GM21529 (cell line): ENCODE measurements around the gene RAB21.

Source experiments
- ATAC-seq: cut with Tn5 transposase; IDR thresholded peaks from one replicate; pipeline ENCODE4 v1.9.1; 2021; ENCODE audit not compliant: unreplicated experiment

RAB21 gene, protein sequence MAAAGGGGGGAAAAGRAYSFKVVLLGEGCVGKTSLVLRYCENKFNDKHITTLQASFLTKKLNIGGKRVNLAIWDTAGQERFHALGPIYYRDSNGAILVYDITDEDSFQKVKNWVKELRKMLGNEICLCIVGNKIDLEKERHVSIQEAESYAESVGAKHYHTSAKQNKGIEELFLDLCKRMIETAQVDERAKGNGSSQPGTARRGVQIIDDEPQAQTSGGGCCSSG

DNA sequence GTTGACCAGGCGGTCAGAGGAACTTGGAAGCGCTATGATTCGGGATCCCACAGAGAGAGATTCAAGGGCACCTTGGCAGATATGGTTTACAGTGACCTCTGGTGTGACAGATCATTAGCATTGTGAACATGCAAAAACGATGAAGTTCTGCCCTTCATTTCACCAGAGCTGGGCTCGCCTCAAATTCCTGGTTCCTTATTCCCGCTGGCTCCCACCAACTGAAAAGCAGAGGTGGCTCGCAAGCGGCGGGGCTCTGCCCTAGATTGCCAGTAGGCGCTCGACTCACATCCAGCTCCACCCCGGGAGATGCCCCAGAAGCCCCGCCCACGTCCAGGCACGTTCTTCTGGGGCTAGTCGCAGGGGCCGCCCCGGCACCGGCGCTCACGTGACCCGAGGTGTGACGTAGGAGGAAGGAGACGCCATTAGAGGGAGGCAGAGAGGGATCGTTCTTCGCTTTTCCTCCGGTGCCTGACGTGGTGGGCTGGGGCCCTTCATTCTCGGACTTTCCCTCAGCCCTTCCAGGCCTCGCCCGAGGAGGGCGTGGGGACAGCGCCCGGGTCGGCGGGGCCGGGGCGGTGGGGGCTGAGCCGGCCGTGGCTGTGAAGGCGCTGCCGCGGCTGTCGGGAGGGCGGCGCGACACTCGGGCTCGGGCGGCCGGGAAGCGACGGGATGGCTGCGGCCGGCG is at the start of gene RAB21:
RAB21 (plus strand) TSS at position 403 of the 685 bp plus-strand sequence; CDS start at position 670, 267 bp downstream.
- ATAC-seq, result peak; percentile 94

DNA sequence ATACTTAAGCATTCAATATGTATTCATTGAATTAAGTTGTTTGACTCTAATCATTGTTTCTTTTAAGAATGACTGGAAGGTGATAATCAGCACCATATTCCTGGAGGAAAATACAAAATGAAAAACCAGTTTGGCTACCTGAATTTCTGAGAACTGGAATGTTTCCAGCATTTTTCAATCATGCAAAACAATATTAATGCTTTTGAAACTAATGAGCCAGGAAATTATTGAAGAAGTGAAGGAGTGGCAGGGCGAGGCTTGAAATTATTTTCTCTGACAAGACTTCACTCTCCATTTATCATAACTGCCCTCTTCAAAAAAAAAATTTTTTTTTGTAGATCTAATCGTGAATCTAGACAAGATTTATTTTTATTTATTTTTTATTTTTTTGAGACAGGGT is 49.7 kb upstream of the RAB21 start:
- no peak for ATAC-seq

DNA sequence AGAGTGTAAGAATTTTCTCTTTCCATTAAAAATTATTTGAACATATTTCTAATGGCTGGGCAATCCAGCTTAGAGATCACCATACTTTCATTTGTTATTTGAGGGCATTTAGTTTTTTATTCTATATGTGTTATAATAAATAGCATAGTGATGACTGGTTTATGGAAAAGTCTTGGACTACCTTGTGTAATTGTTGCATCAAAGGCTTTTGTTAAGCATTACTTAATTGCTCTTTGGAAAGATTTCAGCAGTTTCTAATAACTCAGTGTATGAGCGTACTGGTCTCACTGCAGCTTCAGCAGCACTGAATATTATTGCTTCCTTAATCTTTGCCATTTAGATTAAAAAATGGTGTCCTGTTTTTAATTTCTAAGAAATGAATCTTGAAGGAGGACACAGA is 46.0 kb upstream of the RAB21 start:
- no peak for ATAC-seq

DNA sequence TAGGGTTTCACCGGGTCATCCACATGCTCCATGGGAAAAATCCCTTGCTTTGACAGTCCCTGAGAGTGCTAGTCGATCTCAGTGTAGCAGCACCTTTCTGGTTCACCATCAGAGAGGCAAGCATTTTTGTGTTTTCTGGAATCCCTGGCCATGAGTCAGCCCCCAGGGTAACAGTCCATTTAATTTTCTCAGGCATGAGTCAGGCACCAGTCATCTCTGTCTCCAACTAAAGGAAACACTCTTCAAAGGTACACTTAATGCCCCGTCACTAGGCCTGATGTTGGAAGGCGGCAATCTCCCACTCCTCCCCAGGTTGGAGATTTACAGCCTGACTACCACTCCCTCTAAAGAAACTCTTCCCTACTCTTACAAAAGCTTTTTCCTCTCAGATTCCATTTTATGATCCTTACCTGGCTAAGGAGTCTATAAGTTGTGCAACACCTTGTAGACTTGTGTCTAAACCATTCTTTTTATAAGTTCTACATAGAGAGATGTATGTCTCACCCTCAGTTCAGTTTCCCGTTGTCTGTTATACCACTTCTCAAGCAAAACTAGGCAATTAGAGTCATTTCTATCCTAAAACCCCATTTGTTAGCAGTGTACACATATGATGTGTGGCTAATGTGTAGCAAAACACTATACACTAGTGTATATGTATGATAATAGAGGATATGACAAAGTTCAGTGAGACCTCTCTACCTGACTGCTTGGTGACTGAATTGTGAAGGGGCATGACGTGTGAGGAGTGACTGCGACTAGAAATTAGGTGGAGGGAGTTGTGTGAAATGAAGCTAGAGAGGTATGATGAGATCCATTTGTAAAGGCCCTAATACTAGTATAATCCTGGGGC is 44.2 kb upstream of the RAB21 start:
- no peak for ATAC-seq

DNA sequence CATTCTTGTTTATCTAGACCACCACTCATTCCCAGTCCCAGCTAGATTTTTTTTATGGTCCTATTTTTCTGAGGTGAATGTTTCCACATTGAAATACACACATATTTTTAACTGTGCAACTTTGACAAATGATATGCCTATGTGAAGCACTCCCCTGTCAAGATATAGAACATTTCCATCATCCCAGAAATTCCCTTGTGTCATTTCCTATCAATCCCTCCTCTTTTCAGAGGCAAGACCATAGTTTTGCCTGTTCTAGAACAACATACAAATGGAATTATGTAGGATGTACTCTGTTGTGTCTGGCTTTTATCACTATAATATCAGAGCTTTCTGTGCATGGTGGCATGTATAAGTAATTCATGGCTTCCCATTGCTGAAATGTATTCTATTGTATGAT is 36.1 kb upstream of the RAB21 start:
- ATAC-seq, result no peak

DNA sequence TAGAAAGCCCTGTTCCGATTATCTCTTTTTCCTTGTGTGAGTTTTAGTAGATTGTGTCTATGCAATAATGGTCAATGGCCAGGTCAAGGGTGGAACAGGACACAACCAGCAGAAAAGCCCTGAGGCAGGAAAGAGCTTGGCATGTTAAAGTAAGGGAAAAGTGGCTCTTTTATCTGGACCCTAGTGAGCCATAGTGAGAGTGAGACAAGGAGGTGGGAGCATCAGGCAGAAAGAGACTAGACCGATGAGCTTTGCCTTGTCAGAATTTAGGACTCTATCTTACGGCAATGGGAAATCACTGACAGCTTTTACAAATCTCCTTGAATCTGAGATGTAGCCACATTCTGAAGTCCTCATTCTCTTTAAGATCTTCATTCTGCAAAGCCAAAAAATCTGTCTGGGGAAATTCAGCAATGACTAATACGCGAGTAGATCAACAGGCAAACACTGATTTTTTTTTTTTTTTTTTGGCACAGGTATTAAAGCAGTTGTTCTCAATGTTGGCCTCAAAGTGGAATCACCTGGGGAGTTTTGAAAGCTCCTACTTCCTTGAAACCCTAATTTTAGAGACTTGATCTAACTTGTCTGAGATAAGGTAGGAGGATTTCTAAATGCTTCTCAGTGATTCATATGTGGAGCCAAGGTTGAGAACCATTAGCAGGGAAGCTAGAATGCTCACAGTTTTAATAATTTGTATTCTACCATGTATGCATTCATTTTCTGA is 34.9 kb upstream of the RAB21 start:
- ATAC-seq, result no peak

DNA sequence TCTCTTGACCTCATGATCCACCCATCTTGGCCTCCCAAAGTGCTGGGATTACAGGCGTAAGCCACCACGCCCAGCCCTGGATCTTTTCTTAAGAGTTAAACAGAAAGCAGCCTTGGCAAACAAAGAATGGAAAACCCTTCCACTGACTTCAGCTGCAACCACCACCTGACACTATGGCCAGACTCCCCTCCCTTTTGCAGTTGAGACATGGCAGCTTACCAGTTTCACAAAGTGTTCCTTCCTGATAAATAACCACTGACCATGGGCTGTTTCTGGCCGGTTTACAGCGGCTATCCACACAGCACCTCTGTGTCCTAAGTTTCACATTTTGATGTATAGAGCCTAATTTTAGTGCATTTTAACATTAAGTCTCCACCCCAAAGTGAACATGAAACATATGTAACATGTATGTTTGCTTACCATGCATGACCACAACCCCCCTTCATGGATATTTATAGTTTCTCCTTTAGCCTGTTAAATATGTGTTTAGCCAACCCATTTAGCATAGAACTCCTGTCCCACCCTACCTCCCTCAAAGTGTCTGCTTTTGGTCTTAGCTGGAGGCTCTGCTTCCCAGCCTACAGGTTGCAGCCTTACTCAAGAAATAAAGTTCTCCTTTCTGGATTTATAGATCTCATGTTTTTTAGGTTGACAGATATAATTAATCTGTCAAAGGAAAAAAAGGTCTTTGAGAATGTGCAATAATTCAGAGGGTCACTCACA is 32.7 kb upstream of the RAB21 start:
- no peak for ATAC-seq

DNA sequence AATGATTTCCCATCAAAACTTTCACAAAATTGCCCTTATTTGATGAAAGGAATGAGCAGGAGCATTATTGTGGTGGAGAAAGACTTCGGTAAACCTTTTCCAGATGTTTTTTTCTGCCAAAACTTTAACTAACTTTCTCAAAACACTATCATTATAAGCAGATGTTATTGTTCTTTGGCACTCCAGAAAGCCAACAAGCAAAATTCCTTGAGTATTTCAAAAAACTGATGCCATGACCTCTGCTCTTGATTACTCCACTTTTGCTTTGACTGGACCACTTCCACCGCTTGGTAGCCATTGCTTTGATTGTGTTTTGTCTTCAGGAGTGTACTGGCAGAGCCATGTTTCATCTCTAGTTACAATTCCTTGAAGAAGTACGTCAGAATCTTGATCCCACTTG is 29.7 kb upstream of the RAB21 start:
- ATAC-seq, result no peak

DNA sequence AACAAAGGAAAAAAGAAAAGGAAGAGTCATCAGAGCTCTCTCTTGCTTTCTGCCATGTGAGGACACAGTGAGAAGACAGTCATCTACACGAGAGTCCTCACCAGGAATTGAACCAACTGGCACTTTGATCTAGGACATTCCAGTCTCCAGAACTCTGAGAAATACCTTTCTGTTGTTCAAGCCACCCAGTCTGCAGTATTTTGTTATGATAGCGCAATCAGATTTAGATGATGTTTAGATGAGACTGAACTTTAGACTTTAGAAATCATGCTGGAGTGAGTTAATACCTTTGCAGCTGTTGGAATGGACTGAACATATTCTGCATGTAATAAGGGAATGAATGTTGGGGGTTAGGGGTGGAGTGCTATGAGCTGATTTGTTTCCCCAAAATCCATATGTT is 28.1 kb upstream of the RAB21 start:
- ATAC-seq, result no peak

DNA sequence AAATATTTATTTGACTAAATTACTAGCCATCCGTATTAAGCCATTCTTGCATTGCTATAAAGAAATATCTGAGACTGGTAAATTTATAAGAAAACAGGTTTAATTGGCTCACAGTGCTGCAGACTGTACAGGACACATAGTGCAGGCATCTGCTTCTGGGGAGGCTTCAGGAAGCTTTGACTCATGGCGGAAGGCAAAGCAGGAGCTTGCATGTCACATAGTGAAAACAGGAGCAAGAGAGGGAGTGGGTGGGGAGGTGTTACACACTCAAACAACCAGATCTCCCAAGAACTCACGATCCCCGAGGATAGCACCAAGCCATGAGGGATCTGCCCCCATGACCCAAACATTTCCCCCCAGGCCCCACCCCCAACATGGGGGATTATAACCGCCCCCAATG is 26.7 kb upstream of the RAB21 start:
- no peak for ATAC-seq

DNA sequence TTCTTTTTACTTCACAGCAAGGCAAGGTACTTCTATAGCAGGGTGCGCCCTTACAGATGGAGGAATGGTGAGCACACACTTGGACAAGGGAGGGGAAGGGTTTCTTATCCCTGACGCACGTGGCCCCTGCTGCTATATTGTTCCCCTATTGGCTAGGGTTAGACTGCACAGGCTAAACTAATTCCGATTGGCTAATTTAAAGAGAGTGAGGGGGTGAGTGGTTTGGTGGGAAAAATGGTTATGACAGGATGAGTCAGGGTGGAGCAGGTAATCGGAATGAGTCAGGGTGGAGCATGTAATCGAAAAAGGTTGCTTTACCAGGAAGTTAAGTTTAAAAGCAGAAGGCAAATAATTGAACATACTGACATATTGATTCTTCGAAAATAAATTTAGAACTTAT is 23.7 kb upstream of the RAB21 start:
- ATAC-seq, result no peak

DNA sequence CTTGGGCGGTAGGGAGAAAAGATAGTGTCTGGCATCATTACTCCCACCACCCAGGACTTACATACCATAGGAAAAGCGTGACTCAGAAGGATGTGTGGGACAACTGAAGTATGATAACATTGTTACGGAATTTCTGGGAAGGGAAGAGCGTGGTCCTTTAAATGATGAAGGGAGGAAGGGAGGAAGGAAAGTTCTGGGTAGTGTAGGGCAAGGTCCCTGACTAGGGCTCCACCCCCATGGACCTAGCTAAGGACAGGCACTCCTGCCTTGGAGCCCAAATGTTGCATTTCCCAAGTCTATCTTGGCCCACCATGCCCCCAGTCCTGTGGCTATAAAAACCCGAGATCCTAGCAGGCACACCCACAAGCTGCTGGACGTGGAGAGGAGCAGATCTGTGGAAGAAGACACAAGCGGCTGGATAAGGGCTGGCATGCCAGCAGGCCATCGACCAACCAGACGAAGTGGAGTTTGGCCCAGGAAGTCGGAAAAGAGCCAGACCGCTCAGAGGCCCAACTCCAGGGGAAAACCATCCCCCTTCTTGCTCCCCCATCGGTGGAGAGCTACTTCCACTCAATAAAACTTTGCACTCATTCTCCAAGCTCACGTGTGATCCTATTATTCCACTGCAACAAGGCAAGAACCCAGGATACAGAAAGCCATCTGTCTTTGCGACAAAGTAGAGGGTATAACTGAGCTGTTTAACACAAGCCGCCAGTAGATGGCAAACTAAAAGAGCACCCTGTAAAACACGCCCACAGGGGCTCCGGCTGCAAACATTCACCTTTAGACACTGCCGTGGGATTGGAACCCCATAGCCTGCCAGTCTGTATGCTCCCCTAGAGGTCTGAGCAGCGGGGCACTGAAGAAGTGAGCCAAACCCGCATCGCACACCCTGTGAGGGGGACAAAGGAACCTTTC is 23.0 kb upstream of the RAB21 start:
- ATAC-seq, result no peak

DNA sequence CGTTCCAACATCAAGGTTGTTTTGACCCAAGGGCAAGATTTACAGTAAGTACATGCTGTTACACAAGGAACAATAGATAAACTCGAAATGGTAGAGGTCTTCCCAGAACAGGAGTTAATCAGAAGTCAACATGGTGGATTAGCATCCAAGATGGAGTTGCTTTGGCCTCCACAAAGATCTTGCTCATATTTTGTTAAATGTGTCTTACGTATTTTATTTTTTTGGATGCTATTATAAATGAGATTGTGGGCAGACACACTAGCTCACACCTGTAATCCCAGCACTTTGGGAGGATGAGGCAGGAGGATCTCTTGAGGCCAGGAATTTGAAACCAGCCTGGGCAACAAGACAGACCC is 22.3 kb upstream of the RAB21 start:
- no peak for ATAC-seq

DNA sequence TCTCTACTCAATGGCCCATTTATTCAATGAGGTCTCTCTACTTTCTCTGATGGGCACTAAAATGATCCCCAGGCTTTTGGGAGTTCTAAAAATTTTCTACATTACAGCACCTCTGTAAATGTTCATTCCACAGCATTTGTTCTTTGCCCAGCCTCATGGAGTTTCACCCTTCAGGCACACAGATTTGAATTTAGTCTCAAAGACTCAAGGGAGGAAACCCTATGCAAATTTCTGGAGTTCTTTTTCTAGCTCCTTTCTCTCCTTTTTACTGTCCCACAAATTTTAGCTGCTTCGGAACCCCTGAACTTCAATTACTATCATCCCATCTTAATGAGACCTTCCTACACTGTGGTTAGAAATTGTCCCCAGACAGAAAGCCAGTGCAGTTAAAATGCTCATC is 17.5 kb upstream of the RAB21 start:
- no peak for ATAC-seq

DNA sequence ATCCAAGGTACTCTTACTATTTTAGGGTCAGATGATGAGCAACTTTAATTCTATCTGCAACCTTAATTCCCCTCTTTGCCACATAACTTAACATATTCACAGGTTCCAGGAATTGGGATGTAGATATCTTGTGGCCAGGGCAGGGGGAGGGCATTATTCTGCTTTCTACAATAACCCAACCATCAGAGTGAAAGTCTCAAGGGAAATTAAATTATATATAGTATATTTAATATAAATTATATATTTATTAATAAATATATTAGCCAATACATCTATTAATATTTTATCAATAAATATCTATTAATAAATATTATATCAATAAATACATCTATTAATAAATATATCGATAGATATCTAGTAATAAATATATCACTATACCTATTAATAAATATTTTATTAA is 11.7 kb upstream of the RAB21 start:
- ATAC-seq, result no peak

DNA sequence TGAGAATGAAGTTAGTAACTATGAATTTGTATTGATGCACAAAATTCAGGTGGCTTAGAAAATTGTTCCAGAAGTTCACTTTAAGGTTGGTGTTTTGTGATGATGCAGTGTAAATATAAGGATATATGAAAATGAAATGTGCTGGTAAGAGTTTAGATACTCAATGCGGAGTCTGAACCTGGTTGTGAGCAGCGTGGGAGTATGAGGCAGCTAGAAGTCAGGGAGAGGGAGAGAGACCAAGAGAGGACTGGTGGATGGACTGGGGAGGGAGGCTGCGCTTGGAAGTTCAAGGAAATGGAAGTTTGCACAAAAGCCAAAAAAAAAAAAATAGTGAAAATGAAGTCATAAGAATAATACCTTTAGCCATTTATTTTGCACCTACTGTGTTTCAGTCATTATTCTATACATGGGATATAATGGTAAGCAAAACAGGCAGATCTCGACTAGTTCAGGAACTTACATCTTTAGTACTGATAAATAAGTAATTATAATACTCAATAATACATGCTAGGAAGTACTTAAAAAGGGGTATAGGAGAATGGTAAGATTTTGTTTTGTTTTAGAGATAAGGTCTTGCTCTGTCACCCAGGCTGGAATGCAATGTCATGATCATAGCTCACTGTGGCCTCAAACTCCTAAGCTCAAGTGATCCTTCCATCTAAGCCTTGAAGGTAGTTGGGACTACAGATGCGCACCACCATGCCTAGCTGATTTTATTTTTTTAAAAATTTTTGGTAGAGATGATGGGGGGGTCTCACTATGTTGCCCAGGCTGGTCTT is 10.0 kb upstream of the RAB21 start:
- ATAC-seq, result no peak

DNA sequence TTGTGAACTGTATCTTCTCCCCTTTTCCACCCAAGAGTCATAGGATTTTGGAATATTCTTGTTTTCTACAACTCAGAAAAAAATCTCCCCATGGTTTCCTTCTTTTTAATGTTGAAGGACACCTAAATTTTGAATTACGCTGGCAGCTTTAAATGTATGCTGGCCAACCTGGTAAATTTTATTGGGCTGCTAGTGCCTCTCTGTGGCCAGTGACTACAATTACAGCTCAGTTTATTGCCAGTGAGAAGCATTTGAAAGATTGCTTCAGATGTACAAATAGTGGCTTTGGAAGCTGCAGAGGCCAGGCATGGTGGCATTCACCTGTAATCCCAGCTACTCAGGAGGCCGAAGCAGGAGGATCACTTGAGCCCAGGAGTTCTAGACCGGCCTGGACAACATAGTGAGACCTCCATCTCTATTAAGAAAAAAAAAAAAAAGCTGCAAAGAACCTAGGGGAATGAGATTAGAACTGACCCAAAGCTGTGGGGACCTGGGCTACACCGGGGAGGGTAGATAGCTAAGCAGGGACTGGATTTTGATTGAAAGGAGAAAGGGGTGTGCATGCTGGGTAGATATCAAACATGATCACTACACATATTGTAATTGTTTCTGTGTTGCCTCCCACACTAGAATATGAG is 7.6 kb upstream of the RAB21 start:
- ATAC-seq, result peak; percentile 94

DNA sequence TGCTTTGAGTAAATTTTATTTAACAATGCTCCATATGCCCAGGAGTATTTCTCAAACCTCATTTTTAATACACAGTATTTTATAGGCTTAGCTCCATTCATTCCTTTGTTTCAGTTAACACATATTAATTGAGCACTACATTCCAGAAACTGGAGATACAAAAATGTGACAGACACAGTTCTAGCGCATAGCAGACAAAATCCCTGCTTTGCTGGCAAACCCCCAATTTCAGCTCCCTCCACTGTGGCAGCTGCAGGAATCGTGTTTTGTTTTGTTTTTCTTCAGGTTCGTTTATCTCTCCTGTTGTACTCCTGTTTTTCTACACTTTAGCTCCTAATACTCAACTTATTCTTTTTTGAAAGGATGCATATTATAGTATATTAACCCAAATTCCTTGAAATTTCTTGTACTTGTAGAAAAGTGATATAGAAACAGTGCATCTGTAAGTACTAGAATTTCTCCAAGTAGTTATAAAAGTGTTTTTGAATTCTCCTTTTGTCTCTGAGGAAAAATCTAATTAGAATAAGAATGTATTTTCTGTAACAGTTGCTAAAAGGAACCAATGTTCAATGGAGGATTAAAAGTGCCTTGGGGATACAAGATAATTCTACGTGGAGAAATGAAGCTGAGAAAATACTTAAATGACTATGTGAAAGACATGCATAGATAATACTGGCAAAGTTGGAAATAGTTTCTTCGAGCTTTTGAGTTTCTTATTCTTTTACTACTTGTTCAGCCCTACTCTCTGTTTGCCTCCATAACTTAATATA is 6.4 kb upstream of the RAB21 start:
- ATAC-seq, result no peak
